ENCODE data around the gene NEAT1.

The NEAT1 gene

GRCh38 chr11:65390099-65390941 is 32.3 kb upstream of the NEAT1 start:
- no peak for DNase-seq

GRCh38 chr11:65390996-65391395 is 31.6 kb upstream of the NEAT1 start:
- DNase-seq: no peak

GRCh38 chr11:65392186-65392829 is 30.3 kb upstream of the NEAT1 start:
- no peak for DNase-seq

GRCh38 chr11:65392899-65393298 is 29.7 kb upstream of the NEAT1 start:
- no peak for DNase-seq

- DNase-seq: no peak
Observed at GRCh38 chr11:65393513-65394079, 29.0 kb upstream of the NEAT1 start.

- DNase-seq: no peak
Observed at GRCh38 chr11:65394125-65394536, 28.5 kb upstream of the NEAT1 start.

GRCh38 chr11:65395961-65396530 is 26.6 kb upstream of the NEAT1 start:
- DNase-seq: no peak

GRCh38 chr11:65396769-65397745 is 25.5 kb upstream of the NEAT1 start:
- no peak for DNase-seq

GRCh38 chr11:65398362-65398910 is 24.2 kb upstream of the NEAT1 start:
- DNase-seq: no peak

GRCh38 chr11:65399249-65399648 is 23.3 kb upstream of the NEAT1 start:
- no peak for DNase-seq

- DNase-seq: no peak
Observed at GRCh38 chr11:65399845-65400244, 22.8 kb upstream of the NEAT1 start.

GRCh38 chr11:65400307-65401072 is 22.1 kb upstream of the NEAT1 start:
- DNase-seq: no peak

- no peak for DNase-seq
Observed at GRCh38 chr11:65401073-65401802, 21.4 kb upstream of the NEAT1 start.

- DNase-seq: no peak
Observed at GRCh38 chr11:65401803-65402248, 20.8 kb upstream of the NEAT1 start.

GRCh38 chr11:65402790-65403189 is 19.8 kb upstream of the NEAT1 start:
- no peak for DNase-seq

GRCh38 chr11:65403607-65404121 is 18.9 kb upstream of the NEAT1 start:
- no peak for DNase-seq

- no peak for DNase-seq
Observed at GRCh38 chr11:65404210-65404609, 18.4 kb upstream of the NEAT1 start.

GRCh38 chr11:65404638-65405339 is 17.8 kb upstream of the NEAT1 start:
- DNase-seq: no peak

- no peak for DNase-seq
Observed at GRCh38 chr11:65410936-65411680, 11.5 kb upstream of the NEAT1 start.
